Astrocyte (in vitro differentiated cells and primary cell): Measurements from ENCODE around the gene CHCHD3. TPM values are rescaled to one million over a fixed set of nuclear protein-coding genes. Genes with fewer than 3 reads are reported as not detected.

Experiments used
- DNase-seq: peaks from one replicate; pipeline ENCODE4 v3.0.0-alpha.2; 2010; ENCODE audit warnings: low read depth
- FAIRE-seq: peaks from 2 replicates; lab custom pipeline; 2011; peaks lifted over from hg19 to GRCh38; lab: Jason Lieb, UNC
- H2AFZ ChIP-seq: 2 replicates; pipeline ENCODE4 v1.6.0; 2012; ENCODE audit warnings: low read depth, low read length, inconsistent platforms
- H3K27ac ChIP-seq: 2 replicates; pipeline ENCODE4 v1.5.1; 2011; ENCODE audit warnings: low read depth, low read length, inconsistent platforms
- H3K27me3 ChIP-seq: 2 replicates; pipeline ENCODE4 v1.6.0; 2011; ENCODE audit warnings: low read length, inconsistent platforms; ENCODE audit not compliant: insufficient read depth
- H3K36me3 ChIP-seq: 2 replicates; pipeline ENCODE4 v1.5.1; 2011; ENCODE audit warnings: low read length, inconsistent platforms; ENCODE audit not compliant: insufficient read depth
- H3K4me1 ChIP-seq: 2 replicates; pipeline ENCODE4 v1.5.1; 2011; ENCODE audit warnings: low read length, inconsistent platforms; ENCODE audit not compliant: insufficient read depth
- H3K4me2 ChIP-seq: 2 replicates; pipeline ENCODE4 v1.6.0; 2012; ENCODE audit warnings: low read length, inconsistent platforms
- H3K4me3 ChIP-seq: 2 replicates; pipeline ENCODE4 v1.5.1; 2011; ENCODE audit warnings: low read depth, mild to moderate bottlenecking, low read length, inconsistent platforms; ENCODE audit not compliant: insufficient read depth
- H3K79me2 ChIP-seq: 2 replicates; pipeline ENCODE4 v1.6.0; 2012; ENCODE audit warnings: mild to moderate bottlenecking, low read length, inconsistent platforms; ENCODE audit not compliant: insufficient read depth
- H3K9ac ChIP-seq: 2 replicates; pipeline ENCODE4 v1.6.0; 2012; ENCODE audit warnings: mild to moderate bottlenecking, low read length, inconsistent platforms
- H3K9me3 ChIP-seq: 2 replicates; pipeline ENCODE4 v1.5.1; 2012; ENCODE audit warnings: low read depth, mild to moderate bottlenecking, low read length, inconsistent platforms; ENCODE audit not compliant: insufficient read depth
- H4K20me1 ChIP-seq: 2 replicates; pipeline ENCODE4 v1.6.0; 2012; ENCODE audit warnings: low read length, inconsistent platforms; ENCODE audit not compliant: insufficient read depth
- H3K27ac Mint-ChIP-seq: one replicate; pipeline ENCODE4 v1.8.0; 2021; ENCODE audit warnings: mild to moderate bottlenecking, mixed read lengths; ENCODE audit not compliant: unreplicated experiment
- H3K27me3 Mint-ChIP-seq: one replicate; pipeline ENCODE4 v1.8.0; 2021; ENCODE audit warnings: low read depth, mixed read lengths; ENCODE audit not compliant: unreplicated experiment
- H3K36me3 Mint-ChIP-seq: one replicate; pipeline ENCODE4 v1.8.0; 2021; ENCODE audit warnings: low read depth, mixed read lengths; ENCODE audit not compliant: unreplicated experiment
- H3K4me1 Mint-ChIP-seq: one replicate; pipeline ENCODE4 v1.8.0; 2021; ENCODE audit warnings: low read depth, mixed read lengths; ENCODE audit not compliant: unreplicated experiment
- H3K4me3 Mint-ChIP-seq: one replicate; pipeline ENCODE4 v1.8.0; 2021; ENCODE audit warnings: mild to moderate bottlenecking, moderate library complexity, mixed read lengths; ENCODE audit not compliant: unreplicated experiment
- H3K9me3 Mint-ChIP-seq: one replicate; pipeline ENCODE4 v1.8.0; 2021; ENCODE audit warnings: mild to moderate bottlenecking, mixed read lengths; ENCODE audit not compliant: unreplicated experiment
- CTCF ChIP-seq: IDR thresholded peaks from 2 replicates; pipeline ENCODE4 v1.5.1; 2011; ENCODE audit warnings: low read depth, mild to moderate bottlenecking, inconsistent platforms, low read length, moderate library complexity; ENCODE audit not compliant: insufficient read depth
- EZH2 ChIP-seq: IDR thresholded peaks from 2 replicates; pipeline ENCODE4 v1.6.1; 2012; ENCODE audit warnings: mild to moderate bottlenecking, low read length, inconsistent platforms; ENCODE audit not compliant: insufficient read depth
- total RNA-seq: library from RNA; stranded (reverse); gene quantifications from 2 replicates; pipeline ENCODE4 v1.2.1, GENCODE V29; 2021

CHCHD3 gene
- total RNA-seq, 1 donor from 2014 or later = 63.1 TPM

- H3K27ac Mint-ChIP-seq = no peak overlapping the region
- no peaks in the 10 kb centered on the region for H3K9me3 Mint-ChIP-seq
- Histone ChIP-seq H3K9ac (no peak overlapping the region), H3K4me3 (no peak overlapping the region), H3K36me3 (no peaks in the 10 kb centered on the region), H3K27ac (no peak overlapping the region), H3K4me1 (no peaks in the 10 kb centered on the region), H3K27me3 (no peaks in the 10 kb centered on the region), H3K4me2 (no peak overlapping the region), H2AFZ (no peak overlapping the region), H3K79me2 (peaks cover 15% of the 10 kb centered on the region), H4K20me1 (peaks cover 17% of the 10 kb centered on the region), H3K9me3 (no peaks in the 10 kb centered on the region)
- TF ChIP-seq EZH2 = no peak
- TF ChIP-seq CTCF = no peak
- H3K27me3 Mint-ChIP-seq = no peaks in the 10 kb centered on the region
- no peaks in the 10 kb centered on the region for H3K36me3 Mint-ChIP-seq
- H3K4me3 Mint-ChIP-seq = no peak overlapping the region
- FAIRE-seq (no peak), DNase-seq (no peak)
- H3K4me1 Mint-ChIP-seq = no peaks in the 10 kb centered on the region
Measured at GRCh38 chr7:133015888-133016287, 66.0 kb downstream of the CHCHD3 start.

- no peaks in the 10 kb centered on the region for H3K4me1 ChIP-seq
- no peaks in the 10 kb centered on the region for H3K9me3 Mint-ChIP-seq
- peaks cover 25% of the 10 kb centered on the region for H3K79me2 ChIP-seq
- no peak overlapping the region for H3K4me2 ChIP-seq
- no peak for FAIRE-seq
- H3K9me3 ChIP-seq = no peaks in the 10 kb centered on the region
- H4K20me1 ChIP-seq = peaks cover 27% of the 10 kb centered on the region
- H3K4me1 Mint-ChIP-seq = no peaks in the 10 kb centered on the region
- H3K4me3 ChIP-seq = no peak overlapping the region
- H3K9ac ChIP-seq = no peak overlapping the region
- no peaks in the 10 kb centered on the region for H3K27me3 Mint-ChIP-seq
- no peak overlapping the region for H3K27ac ChIP-seq
- H3K36me3 ChIP-seq = no peaks in the 10 kb centered on the region
- TF ChIP-seq CTCF = no peak
- TF ChIP-seq EZH2 = no peak
- DNase-seq = no peak
- H3K27ac Mint-ChIP-seq = no peak overlapping the region
- H3K27me3 ChIP-seq = no peaks in the 10 kb centered on the region
- H3K36me3 Mint-ChIP-seq = peaks cover 6% of the 10 kb centered on the region
- no peak overlapping the region for H2AFZ ChIP-seq
- H3K4me3 Mint-ChIP-seq = no peak overlapping the region
Measured at GRCh38 chr7:133011746-133012145, 70.1 kb downstream of the CHCHD3 start.

- Histone ChIP-seq H3K4me2 (no peak overlapping the region), H4K20me1 (peaks cover 22% of the 10 kb centered on the region), H3K9me3 (no peaks in the 10 kb centered on the region), H3K27ac (no peak overlapping the region), H3K27me3 (no peaks in the 10 kb centered on the region), H3K9ac (no peak overlapping the region), H3K4me3 (no peak overlapping the region), H3K79me2 (peaks cover 24% of the 10 kb centered on the region), H3K36me3 (no peaks in the 10 kb centered on the region), H3K4me1 (no peaks in the 10 kb centered on the region), H2AFZ (no peak overlapping the region)
- TF ChIP-seq CTCF (no peak), EZH2 (no peak)
- H3K4me1 Mint-ChIP-seq = no peaks in the 10 kb centered on the region
- H3K27me3 Mint-ChIP-seq = no peaks in the 10 kb centered on the region
- no peak overlapping the region for H3K4me3 Mint-ChIP-seq
- H3K9me3 Mint-ChIP-seq = no peaks in the 10 kb centered on the region
- peak; percentile 29 for FAIRE-seq
- H3K27ac Mint-ChIP-seq = no peak overlapping the region
- peaks cover 6% of the 10 kb centered on the region for H3K36me3 Mint-ChIP-seq
- DNase-seq = no peak
Measured at GRCh38 chr7:133009426-133010252, 72.3 kb downstream of the CHCHD3 start.
